ENCODE measurements around the gene SLC22A7.

Gene SLC22A7

DNA sequence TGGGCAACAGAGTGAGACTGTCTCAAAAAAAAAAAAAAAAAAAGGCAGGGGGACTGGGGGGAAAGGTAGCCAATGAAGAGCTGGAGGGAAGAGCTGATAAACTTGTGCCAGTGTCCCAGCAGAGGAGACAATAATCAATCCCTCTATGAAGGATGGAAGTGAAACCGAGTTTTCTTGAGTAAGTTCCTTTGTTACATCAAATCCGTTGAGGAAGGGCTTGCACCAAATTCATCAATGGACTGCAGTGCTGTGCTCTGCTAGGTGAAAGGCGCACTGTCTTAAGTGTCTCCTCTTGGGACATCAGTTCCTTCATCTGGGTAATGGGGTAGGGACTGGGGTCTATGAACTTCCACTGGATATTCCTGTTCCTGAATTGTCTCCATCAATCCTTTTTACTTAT is 13.6 kb downstream of the SLC22A7 start:
- no peak for DNase-seq
- no peaks in the 10 kb centered on the region for H3K9me3 ChIP-seq (ENCODE audit: severe bottlenecking)
- H3K27ac ChIP-seq: no peak overlapping the region
- no peaks in the 10 kb centered on the region for H3K27me3 ChIP-seq (ENCODE audit: insufficient read depth, low read depth, severe bottlenecking)
- no peak overlapping the region for H3K4me3 ChIP-seq (ENCODE audit: low read depth, low read length)
- TF ChIP-seq CTCF (IDR thresholded peaks at IDR 0.05; ENCODE audit: low read depth, low read length): no peak
- no peaks in the 10 kb centered on the region for H3K36me3 ChIP-seq

DNA sequence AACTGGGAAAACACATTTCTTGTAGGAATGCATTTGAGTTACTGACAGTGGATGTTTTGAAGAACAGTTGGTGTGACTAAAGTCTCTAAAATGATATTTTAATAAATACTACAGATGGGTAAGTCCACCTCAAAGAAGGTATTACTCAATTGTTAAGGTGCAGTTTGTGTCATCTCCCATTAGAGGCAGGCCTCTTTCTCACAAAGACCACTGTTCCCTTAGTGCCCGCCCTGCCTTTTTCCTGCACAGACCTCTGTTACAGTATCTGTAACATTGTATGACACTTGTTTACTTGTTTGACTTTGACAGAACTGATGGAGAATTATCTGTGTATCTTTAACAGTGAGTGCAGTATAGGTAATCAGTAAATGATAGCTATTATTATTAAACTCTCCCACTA is 15.8 kb downstream of the SLC22A7 start:
- DNase-seq: no peak
- no peak for TF ChIP-seq CTCF (IDR thresholded peaks at IDR 0.05; ENCODE audit: low read depth, low read length)
- H3K36me3 ChIP-seq: no peaks in the 10 kb centered on the region
- no peaks in the 10 kb centered on the region for H3K9me3 ChIP-seq (ENCODE audit: severe bottlenecking)
- H3K27ac ChIP-seq: no peak overlapping the region
- no peaks in the 10 kb centered on the region for H3K27me3 ChIP-seq (ENCODE audit: insufficient read depth, low read depth, severe bottlenecking)
- no peak overlapping the region for H3K4me3 ChIP-seq (ENCODE audit: low read depth, low read length)

DNA sequence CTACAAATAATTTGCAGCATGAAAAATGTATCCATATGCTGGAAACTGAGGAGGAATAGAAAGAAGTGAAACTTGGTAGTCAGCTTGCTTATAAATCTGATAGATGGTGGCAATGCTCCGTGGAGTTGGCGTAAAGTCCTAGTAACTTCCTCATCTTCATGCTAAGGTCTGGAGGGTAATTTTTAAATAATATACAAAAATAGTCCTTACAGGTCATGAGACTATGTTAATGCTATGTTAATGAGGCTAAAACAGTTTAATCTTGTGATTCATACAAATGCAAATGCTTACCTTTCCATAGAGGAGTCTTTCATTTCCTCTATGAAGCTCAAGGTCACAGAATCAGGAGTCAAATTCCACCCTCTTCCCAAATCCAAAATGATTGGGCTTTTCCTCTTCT is 20.0 kb downstream of the SLC22A7 start:
- no peak for DNase-seq
- TF ChIP-seq CTCF (IDR thresholded peaks at IDR 0.05; ENCODE audit: low read depth, low read length): no peak
- Histone ChIP-seq H3K9me3 (ENCODE audit: severe bottlenecking) (no peaks in the 10 kb centered on the region), H3K27me3 (ENCODE audit: insufficient read depth, low read depth, severe bottlenecking) (no peaks in the 10 kb centered on the region), H3K4me3 (ENCODE audit: low read depth, low read length) (no peak overlapping the region), H3K27ac (no peak overlapping the region), H3K36me3 (no peaks in the 10 kb centered on the region)

DNA sequence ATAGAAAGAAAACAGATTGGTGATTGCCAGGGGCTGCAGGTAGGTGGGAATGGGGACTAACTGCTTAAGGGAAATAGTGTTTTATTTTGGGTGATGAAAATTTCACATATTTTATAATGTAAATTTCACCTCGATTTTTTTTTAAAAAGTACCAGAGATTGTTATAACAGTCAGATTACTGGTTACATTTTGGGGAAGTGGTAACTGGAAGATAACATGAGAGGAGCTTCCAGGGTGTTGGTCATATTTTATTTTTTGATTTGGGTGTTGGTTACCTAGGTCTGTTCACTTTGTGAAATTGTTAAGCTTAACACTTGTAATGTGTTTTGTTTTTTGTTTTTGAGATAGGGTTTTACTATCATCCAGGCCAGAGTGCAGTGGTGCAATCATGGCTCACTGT is 27.8 kb downstream of the SLC22A7 start:
- Histone ChIP-seq H3K4me3 (ENCODE audit: low read depth, low read length) (no peak overlapping the region), H3K27ac (no peak overlapping the region), H3K9me3 (ENCODE audit: severe bottlenecking) (no peaks in the 10 kb centered on the region), H3K27me3 (ENCODE audit: insufficient read depth, low read depth, severe bottlenecking) (no peaks in the 10 kb centered on the region), H3K36me3 (no peaks in the 10 kb centered on the region)
- DNase-seq: no peak
- no peak for TF ChIP-seq CTCF (IDR thresholded peaks at IDR 0.05; ENCODE audit: low read depth, low read length)

GRCh38 chr6:43328528-43328927 is 30.5 kb downstream of the SLC22A7 start:
- DNase-seq: no peak
- Histone ChIP-seq H3K27ac (no peak overlapping the region), H3K9me3 (ENCODE audit: severe bottlenecking) (no peaks in the 10 kb centered on the region), H3K4me3 (ENCODE audit: low read depth, low read length) (no peak overlapping the region), H3K36me3 (no peaks in the 10 kb centered on the region), H3K27me3 (ENCODE audit: insufficient read depth, low read depth, severe bottlenecking) (no peaks in the 10 kb centered on the region)
- TF ChIP-seq CTCF (IDR thresholded peaks at IDR 0.05; ENCODE audit: low read depth, low read length): no peak

GRCh38 chr6:43331470-43331869 is 33.4 kb downstream of the SLC22A7 start:
- Histone ChIP-seq H3K4me3 (ENCODE audit: low read depth, low read length) (no peak overlapping the region), H3K36me3 (peaks cover 5% of the 10 kb centered on the region), H3K27me3 (ENCODE audit: insufficient read depth, low read depth, severe bottlenecking) (no peaks in the 10 kb centered on the region), H3K9me3 (ENCODE audit: severe bottlenecking) (no peaks in the 10 kb centered on the region), H3K27ac (no peak overlapping the region)
- no peak for DNase-seq
- no peak for TF ChIP-seq CTCF (IDR thresholded peaks at IDR 0.05; ENCODE audit: low read depth, low read length)

Data from WERI-Rb-1 (cell line).